22Rv1 (cell line): ENCODE measurements around the gene GSTO2.

Experiments used
- H3K27ac ChIP-seq: fragments of 450-650 bp; 2 replicates; pipeline ENCODE4 v1.5.1; 2017
- CTCF ChIP-seq: fragments of 450-650 bp; IDR thresholded peaks from 2 replicates; pipeline ENCODE4 v1.5.1; 2017; ENCODE audit warnings: mild to moderate bottlenecking
- ZFX ChIP-seq: fragments of 450-650 bp; IDR thresholded peaks from 2 replicates; pipeline ENCODE4 v1.6.1; 2017; ENCODE audit warnings: antibody characterized with exemption, borderline replicate concordance

Gene GSTO2

GRCh38 chr10:104253606-104254410 lies 15.2 kb upstream of the GSTO2 start:
- no peak for TF ChIP-seq ZFX
- no peak for TF ChIP-seq CTCF
- H3K27ac ChIP-seq = no peak overlapping the region

GRCh38 chr10:104254493-104255310 lies 14.3 kb upstream of the GSTO2 start, which contains the start of gene GSTO1:
GSTO1 (plus strand) TSS chr10:104254892; CDS start chr10:104254929, 37 bp downstream.
- H3K27ac ChIP-seq = peak within 1 kb of the TSS; percentile 56
- TF ChIP-seq CTCF (peak; percentile 10; the same call in 1 of the 2 replicates), ZFX (no peak)

- TF ChIP-seq CTCF (no peak), ZFX (no peak)
- H3K27ac ChIP-seq = peak overlapping the region; percentile 56
These were observed 13.5 kb upstream of the GSTO2 start for GRCh38 chr10:104255311-104255981.

GRCh38 chr10:104256335-104256961 lies 12.5 kb upstream of the GSTO2 start:
- 0 out of 2 replicates have a peak overlapping the region, but pooled peaks have one; percentile 56 for H3K27ac ChIP-seq
- no peak for TF ChIP-seq ZFX
- no peak for TF ChIP-seq CTCF

GRCh38 chr10:104257235-104257634 lies 11.7 kb upstream of the GSTO2 start:
- no peak overlapping the region for H3K27ac ChIP-seq
- TF ChIP-seq ZFX (no peak), CTCF (no peak)

GRCh38 chr10:104258209-104258608 lies 10.8 kb upstream of the GSTO2 start:
- no peak for TF ChIP-seq ZFX
- no peak for TF ChIP-seq CTCF
- H3K27ac ChIP-seq = no peak overlapping the region
